Measurements from ENCODE around the gene AFF1.

The AFF1 gene

GRCh38 chr4:87037671-87038334, 103.0 kb downstream of the AFF1 start:
- no peak for DNase-seq

- DNase-seq, result peak; percentile 77
These were observed 104.2 kb downstream of the AFF1 start for GRCh38 chr4:87038837-87039615.

GRCh38 chr4:87041141-87041540, 106.3 kb downstream of the AFF1 start:
- no peak for DNase-seq

- no peak for DNase-seq
These were observed 107.4 kb downstream of the AFF1 start for GRCh38 chr4:87042221-87042620.

GRCh38 chr4:87042986-87043820, 108.4 kb downstream of the AFF1 start:
- DNase-seq, result no peak

- DNase-seq, result no peak
These were observed 109.9 kb downstream of the AFF1 start for GRCh38 chr4:87044511-87045233.

- no peak for DNase-seq
These were observed 110.4 kb downstream of the AFF1 start for GRCh38 chr4:87045234-87045558.

GRCh38 chr4:87045659-87046058, 110.8 kb downstream of the AFF1 start:
- DNase-seq, result no peak

- DNase-seq, result no peak
These were observed 111.3 kb downstream of the AFF1 start for GRCh38 chr4:87046121-87046551.

GRCh38 chr4:87047281-87047798, 112.5 kb downstream of the AFF1 start:
- no peak for DNase-seq

GRCh38 chr4:87049508-87049907, 114.7 kb downstream of the AFF1 start:
- DNase-seq, result no peak

- DNase-seq, result no peak
These were observed 115.8 kb downstream of the AFF1 start for GRCh38 chr4:87050596-87050995.

GRCh38 chr4:87051121-87051713, 116.4 kb downstream of the AFF1 start:
- no peak for DNase-seq

GRCh38 chr4:87052615-87053014, 117.8 kb downstream of the AFF1 start:
- DNase-seq, result no peak

- DNase-seq, result no peak
These were observed 118.4 kb downstream of the AFF1 start for GRCh38 chr4:87053176-87053658.

GRCh38 chr4:87053802-87054767, 119.3 kb downstream of the AFF1 start:
- DNase-seq, result no peak

- no peak for DNase-seq
These were observed 120.1 kb downstream of the AFF1 start for GRCh38 chr4:87054900-87055299.

GRCh38 chr4:87055311-87055710, 120.5 kb downstream of the AFF1 start:
- DNase-seq, result peak; percentile 39

GRCh38 chr4:87056881-87057280, 122.1 kb downstream of the AFF1 start:
- DNase-seq, result no peak

GRCh38 chr4:87057835-87058355, 123.1 kb downstream of the AFF1 start:
- DNase-seq, result peak; percentile 66

Data from NCI-H446 treated with DMSO at 0.1 percent for 48 hours (cell line).